ENCODE results near the gene OS9.

OS9 gene

GRCh38 chr12:57770734-57771133 is 76.8 kb downstream of the OS9 start:
- no peak for DNase-seq
